Measurements from ENCODE around the gene IGLON5.
A peak's percentile ranks its signal among the peaks of the same experiment; 100 is the strongest.

Gene IGLON5

DNA sequence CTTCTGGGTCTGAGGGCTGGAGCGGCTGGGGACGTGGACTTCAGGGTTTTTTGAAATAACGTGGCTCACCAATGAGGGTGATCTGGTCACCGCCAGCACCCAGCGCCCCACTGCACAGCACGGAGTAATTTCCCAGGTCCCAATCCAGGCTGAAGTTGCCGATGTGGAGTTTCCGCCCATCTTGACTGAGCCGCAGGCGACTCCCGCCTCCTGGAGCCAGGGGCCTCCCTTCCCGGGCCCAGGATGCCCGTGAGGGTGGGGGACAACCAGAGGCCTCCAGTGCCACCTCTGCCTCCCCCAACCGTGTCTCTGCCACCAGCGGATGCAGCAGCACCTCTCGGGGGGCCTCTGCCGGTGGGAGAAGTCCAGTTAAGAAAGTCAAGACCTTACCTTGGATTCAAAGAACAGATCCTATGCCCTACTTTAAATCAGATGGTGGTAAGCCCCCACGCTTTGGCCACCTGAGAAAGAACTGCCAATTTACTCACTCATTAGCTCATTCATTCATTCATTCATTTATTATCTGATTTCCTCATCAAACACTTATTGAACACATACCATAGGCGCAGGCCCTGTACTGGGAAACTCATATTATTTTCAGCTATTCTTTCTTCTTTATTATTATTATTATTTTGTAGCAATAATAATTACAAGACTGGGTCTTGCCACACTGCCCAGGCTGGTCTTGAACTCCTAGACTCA is 26.6 kb downstream of the IGLON5 start:
- DNase-seq (ENCODE audit: low read depth in 2 of 3, low spot score in 2 of 3): no peak

DNA sequence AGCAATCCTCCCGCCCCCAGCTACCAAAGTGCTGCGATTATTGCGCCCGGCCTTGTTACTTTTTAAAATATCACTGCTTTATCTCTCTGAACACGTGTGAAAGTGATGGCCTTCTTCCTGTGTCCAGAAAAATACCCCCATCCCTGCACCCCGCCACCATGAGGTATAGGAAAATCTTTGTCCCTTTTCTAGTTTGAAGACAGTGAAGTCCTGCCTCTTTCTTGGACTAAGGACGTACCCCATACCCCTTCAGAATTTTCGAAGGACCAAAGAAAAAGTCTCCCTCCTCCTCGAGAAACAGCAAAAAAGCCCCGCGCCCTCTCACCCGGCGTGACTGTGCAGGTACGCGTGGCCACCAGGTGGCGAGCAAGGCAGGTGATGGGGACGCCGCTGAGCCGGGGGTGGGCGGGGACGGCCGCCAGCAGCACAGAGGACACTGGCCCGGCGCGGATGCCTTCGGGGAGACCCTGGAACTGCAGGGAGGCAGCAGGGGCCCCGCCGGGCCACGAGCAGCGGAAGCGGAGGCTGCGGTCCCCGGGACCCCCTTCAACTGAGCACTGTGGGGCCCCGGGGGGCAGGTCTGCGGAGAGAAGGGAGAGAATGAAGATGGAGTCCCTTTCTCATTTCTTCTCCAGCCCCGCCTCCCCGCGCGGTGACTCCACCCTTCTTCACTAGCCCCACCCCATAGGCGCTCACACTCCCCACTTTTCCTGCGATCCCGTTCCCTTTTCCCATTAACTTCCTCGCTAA is 27.3 kb downstream of the IGLON5 start:
- peak; percentile 76 to 82 (median 82) for DNase-seq (ENCODE audit: low read depth in 2 of 3, low spot score in 2 of 3)

DNA sequence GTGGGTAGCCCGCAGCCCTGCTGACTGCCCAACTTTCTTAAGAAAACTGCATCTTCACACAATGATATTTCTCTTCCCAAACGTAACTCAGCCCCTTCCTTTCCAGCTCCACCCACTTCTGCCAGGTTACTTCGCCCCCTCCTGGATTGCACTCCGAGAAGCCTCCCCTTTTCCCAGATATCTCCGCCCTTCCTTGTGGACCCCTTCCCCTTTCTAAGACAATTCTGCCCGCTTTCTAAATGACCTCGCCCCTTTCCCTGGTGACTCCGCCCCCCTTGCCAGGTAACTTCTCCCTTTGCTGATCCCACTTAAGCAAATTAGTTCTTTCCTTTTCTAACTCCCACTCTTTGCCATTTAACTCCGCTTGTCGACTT is 27.9 kb downstream of the IGLON5 start:
- no peak for DNase-seq (ENCODE audit: low read depth in 2 of 3, low spot score in 2 of 3)

DNA sequence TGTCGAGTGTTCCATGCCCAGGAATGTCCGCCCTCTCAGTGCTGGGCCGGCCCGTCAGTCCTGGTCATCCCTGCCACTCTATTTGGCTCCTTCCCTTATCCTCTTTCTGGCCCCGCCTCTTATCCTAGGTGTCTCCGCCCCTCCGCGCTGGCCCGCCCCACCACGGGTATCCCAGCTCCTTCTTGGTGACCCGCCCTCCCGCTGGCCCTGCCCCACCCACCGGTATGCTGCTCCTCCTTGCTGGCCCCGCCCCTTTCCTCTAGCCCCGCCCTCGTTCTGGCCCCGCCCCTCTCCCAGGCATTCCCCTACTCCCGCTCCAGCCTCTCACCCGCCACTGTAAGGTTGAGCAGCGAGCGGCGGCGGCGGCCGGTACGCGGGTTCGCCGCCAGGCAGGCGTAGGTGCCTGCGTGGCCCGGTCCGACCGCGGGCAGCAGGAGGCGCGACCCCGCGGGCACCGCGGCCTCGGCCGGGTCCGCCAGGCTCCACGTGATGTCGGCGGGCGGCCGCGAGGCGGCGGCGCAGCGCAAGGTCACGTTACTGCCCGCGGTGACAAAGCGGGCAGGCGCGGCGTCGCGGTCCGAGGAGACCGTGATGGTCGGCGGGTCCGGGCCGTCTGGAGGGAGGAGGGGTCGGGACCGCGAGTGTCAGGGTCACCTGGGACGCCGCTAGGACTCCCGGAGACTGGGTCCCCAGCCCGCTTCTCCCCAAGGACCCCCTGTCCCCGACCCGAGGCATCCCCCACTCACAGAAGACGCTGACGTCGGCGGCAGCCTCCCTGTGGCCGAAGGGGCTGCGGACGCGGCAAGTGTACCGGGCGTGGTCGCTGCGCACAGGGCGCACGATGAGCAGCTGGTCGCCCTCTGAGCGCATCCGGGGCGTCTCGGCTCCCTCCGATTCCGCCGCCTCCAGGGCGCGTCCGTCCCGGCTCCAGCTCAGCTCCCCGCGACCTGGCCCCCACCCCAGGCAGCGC is 28.5 kb downstream of the IGLON5 start:
- peak; percentile 86 to 97 (median 96) for DNase-seq (ENCODE audit: low read depth in 2 of 3, low spot score in 2 of 3)

DNA sequence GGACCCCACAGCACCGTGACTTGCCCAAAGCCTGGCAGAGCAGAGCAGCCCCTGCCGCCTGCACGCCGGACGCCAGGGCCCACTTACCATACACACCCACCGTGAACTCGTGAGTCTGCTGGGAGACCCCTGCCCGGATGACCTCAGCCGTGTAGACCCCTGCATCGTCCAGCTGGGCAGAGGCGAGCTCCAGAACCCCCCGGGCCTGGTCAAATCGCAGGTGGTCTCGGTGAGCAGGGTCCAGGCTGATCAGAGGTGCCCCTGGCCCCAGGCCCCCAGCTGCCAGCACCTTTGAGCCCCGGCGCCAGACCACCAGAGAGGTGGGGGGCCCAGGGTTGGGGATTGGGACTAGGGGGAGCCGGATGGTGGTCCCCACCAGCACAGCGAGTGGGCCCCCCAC is 29.6 kb downstream of the IGLON5 start:
- DNase-seq (ENCODE audit: low read depth in 2 of 3, low spot score in 2 of 3): no peak

DNA sequence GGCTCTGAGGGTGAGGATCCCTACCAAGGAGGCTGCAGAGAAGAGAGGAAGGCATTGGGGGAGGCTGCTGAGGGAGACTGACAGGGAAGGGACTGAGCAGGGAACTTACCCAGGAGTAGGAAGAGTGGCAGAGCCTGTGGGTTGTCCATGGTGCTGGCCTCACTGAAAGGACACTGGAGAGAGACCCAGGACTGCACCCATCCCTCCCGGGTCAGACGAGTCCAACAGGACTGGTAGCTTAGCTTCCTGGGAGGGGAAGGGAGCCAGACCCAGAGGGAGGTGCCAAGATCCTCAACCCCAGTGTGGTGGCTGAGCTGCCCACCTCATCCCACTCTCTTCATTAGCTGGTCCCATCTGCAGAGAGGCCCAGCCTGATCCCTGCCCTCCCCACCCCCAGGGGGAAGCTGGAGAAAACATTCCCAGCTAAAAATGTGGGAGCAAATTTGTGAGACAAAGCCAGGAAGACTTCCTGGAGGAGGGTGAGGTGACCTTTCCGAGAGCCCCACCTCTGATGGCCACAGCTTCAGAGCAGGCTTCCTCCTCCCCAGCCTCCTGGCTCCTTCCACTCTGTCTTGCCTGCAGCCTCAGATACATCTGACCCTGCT is 30.6 kb downstream of the IGLON5 start, which contains the start of gene VSIG10L:
TSS of gene VSIG10L (minus strand) at position 164 of the 605 bp plus-strand sequence. CDS start at position 149, 15 bp downstream.
- DNase-seq (ENCODE audit: low read depth in 2 of 3, low spot score in 2 of 3): no peak

DNA sequence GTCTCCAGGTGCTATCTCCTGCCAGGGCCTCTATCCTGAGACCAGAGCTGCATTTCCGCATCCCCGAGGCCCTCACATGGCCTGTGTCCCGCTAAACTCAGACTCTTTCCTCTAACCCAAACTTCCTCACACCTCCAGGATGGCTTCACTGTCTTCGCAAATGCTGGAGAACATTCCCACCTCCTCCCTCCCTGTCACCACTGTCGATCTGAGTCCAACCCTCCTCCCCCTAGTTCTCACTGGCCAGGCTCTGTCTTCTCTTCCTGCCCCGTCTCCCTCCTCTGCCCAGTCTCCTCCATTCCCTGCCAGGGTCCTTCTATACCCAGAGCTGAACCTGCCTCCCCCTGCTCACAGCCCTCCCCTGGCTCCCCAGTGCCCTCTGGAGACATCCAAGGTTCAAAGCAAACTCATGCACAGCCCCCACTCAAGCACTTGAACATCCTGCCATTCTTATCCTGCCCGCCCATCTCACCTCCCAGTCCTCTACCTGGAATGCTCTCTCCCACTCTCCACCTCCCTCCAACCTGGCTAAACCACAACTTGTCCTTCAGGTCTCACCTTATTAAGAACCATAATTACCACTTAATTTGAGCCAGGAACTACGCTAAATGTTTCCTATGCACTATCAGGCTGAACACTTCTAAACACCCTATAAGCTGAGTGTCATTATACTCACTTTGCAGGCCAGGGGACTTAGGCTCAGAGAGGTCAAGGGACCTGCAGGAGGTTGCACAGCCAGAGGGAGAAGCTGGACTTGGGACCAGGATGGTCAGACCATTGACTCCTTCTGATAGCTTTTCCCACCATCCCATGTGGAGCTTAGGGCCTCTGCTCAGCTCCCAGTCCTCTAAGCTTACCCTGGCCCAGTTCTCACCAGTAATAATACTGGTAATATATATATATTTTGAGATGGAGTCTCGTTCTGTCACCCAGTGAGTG is 31.5 kb downstream of the IGLON5 start:
- no peak for DNase-seq (ENCODE audit: low read depth in 2 of 3, low spot score in 2 of 3)

DNA sequence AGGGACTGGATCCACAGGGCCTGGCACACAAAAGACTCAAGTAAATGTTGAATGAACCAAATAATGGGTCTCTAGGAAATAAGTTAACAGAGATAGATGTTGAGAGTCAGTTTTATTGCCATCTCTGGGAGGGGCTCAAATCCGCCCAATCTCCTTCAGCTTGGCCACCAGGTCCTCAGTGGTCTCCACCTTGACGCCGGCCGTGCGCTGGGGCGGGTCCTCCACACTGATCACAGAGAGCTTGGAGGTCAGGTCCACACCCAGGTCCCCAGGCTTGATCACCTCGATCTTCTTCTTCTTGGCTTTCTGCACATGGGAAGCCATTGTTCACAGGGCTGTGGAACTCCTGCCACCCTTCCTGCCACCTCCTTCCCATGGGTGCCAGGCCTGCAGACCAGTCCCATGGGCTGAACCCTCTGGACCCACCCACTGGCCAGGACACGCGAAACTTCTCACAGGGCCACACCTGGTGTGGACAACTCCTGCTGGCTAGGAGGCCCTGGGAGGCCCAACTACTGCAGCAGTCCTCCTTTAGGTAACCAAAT is 33.7 kb downstream of the IGLON5 start:
- no peak for DNase-seq (ENCODE audit: low read depth in 2 of 3, low spot score in 2 of 3)

DNA sequence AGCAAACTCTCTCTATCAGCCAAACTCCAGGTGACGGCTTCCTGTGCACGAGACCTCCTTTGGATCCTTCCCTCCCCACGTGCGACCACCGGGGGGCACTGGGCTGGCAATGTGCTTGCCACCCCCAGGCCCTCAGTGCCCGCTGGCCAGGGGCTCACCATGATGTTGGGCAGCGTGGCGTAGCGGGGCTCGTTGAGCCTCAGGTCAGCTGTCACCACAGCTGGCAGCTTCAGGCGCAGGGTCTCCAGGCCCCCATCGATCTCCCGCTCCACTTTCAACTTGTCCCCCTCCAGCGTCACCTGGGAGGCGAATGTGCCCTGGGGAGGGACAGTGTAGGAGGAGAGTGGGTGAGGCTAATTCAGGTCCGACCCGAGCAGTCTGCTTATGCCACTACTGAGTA is 35.3 kb downstream of the IGLON5 start:
- DNase-seq (ENCODE audit: low read depth in 2 of 3, low spot score in 2 of 3): no peak

DNA sequence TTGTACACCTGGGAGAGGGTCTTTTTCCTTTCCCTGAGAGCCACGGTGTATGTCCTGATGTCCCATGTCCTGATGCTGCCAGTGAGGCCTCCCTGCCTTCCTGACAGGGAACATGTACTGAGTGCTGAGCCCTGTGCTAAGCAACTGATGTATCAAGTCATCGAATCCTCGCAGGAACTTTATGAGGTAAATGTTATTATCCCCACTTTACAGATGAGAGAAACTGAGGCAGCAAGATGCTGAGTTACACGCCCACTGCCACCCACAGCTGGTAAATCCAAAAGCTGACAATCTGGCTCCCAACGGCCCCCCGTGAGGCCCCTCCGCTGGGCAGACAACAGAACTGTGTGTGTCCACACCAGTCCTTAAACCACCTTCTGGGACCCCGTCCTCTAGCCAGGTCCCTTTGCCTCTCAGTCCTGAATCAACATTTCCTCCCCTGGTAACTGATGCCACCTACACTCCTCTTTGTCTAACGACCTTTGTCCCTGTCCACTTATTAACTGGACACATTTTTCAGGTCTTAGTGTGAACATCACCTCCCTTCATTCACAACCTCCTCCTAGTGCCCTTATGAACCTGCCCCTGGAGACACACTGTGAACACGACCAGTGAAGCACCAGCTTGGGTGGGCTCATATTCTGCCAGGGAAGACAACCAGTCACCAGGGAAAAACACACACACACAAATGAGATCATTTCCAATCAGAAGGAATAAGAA is 35.9 kb downstream of the IGLON5 start:
- DNase-seq (ENCODE audit: low read depth in 2 of 3, low spot score in 2 of 3): no peak

DNA sequence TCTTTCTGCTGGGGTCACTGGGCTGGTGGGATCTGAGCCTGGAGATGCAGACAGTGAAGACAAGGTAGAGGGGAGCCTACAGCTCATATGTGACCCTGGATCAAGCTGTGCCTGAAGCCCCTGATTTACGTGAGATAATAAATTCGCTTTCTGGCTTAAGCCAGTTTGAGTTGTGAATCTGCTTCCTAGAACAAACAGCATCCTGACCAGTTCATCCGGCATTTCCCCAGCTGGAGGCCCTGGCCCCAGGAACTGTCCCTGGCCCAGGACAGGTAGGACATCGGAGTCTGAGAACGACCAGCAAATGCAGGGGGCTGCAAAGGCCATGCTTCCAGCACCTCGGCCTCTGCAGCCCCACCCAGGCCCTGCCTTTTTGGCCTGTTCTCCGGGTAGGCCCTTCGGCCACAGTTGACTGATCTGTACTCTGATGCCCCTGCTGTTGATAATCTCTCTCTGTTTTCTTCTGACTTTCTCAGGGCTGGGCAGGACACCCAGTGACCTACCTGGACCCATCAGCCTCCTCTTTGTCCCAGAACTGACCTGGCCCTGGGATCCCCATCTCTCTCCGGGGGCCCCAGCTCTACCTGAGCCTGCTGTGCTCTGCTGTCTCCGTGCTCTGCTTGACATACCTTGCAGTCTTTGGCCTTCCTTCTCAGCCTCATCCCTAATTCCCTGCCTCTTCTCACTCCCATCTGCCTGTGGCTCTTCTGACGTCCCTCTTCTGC is 40.0 kb downstream of the IGLON5 start:
- no peak for DNase-seq (ENCODE audit: low read depth in 2 of 3, low spot score in 2 of 3)

DNA sequence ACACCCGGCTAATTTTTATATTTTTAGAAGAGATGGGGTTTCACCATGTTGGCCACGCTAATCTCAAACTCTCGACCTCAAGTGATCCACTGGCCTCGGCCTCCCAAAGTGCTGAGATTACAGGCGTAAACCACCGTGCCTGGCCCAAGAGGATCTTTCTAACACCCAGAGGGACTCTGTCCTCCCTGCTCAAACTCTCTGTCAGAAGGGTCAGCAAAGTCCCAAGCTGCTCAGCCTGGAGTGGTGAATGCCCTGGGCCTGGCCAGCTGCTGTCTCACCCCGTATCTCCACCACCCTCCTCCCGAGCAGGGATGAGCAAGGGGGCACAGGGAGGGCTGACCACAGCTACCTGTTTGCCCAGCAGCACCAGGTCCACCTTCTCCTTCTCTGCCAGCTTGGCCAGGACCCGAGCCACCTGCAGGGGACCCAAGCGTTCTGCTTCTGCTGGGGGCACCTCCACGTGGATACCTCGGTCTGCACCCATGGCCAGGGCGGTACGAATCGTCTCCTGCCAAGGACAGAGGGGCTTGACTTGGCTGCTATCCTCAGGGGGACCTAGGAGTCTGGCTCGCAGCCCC is 41.4 kb downstream of the IGLON5 start:
- no peak for DNase-seq (ENCODE audit: low read depth in 2 of 3, low spot score in 2 of 3)

DNA sequence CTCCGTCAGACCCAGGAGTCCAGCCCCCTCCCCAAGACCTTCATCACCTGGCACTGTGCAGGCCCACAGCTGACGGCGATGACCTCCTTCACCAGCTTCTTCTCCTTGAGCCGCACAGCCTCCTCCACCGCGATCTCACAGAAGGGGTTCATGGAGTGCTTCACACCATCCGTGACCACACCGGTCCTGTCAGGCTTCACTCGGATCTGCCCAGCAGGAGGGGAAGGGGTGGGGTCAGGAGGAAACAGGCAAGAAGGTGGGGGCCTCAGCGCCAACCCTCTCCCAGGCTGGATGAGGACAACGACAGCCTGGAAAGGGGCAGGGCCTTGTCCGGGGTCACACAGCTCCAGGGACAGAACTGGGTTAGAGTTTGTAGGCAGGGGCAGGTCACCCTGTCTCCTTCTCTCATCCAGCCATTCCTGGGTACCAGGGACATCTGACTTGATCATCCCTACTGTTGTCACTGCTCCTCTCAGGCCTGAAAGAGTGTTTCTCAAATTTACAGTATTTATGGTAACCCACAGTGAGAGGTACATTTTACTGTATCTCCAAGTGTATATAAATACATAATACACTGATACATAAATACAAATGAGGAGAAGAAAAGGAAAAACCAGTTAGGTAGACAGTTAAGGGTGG is 42.8 kb downstream of the IGLON5 start:
- DNase-seq (ENCODE audit: low read depth in 2 of 3, low spot score in 2 of 3): no peak

DNA sequence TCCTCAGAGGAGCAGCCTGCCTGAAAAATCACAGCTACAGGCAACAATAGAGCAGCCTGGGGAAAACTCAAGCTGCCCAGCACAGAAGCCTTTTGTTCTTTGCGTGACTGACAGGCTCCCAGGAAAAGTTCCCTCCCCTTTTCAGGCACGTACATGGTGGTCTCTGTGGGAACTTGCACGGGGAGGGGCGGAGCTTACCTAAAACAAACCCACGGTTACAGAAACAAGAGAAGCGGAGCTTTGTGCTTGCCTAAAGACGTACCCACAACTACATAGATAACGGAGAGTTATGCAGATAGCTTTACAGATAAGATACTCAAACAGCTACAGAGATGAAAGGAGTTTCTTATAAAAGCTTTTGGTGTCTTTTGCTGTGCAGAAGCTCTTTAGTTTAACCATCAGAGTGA is 43.3 kb downstream of the IGLON5 start:
- no peak for DNase-seq (ENCODE audit: low read depth in 2 of 3, low spot score in 2 of 3)

DNA sequence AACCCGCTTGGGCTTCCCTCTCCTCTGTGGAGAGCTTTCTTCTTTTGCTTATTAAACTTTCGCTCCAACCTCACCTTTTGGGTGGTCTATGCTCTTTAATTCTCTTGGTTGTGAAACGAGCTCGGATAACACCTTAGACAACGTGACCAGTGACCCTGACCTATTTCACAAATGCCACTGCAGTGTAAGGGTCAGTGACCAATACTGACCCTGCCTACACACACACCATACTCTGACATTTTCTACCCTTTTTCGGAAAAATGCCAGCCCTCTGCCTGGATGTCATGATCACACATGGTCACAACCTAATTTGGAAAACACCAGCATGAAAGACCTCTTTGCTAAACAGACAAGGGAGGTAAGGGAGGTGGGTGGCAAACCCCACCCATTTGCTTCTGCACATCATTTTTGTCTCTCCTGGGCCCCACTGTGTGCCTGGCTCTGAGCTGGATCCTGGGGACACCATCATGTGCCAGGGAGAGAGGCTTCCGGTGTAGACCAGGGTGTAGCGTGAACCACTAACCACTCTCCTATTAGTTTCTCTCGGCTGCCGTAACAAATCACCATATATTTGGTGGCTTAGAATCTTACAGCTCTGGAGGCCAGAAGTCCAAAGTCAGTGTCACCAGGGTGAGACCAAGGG is 44.8 kb downstream of the IGLON5 start:
- no peak for DNase-seq (ENCODE audit: low read depth in 2 of 3, low spot score in 2 of 3)

DNA sequence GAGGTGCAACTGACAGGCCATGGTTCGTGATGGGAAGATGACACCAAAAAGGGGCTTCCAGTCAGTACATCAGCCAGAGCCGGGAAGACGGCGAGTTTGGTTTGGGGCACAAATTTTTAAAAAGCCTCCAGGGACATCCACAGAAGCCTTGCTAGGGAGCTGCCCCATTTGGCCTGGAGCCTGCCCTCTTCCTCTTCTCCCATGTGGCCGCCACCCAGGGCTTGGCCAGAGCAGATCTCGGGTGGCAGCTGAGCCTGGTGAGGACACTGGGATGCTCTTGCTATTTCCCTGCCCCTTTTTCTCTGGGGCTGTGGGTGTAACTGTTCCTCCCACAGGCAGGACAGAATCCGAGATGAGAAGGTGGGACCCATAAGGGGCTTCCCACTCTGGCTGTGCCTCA is 46.5 kb downstream of the IGLON5 start:
- DNase-seq (ENCODE audit: low read depth in 2 of 3, low spot score in 2 of 3): no peak

DNA sequence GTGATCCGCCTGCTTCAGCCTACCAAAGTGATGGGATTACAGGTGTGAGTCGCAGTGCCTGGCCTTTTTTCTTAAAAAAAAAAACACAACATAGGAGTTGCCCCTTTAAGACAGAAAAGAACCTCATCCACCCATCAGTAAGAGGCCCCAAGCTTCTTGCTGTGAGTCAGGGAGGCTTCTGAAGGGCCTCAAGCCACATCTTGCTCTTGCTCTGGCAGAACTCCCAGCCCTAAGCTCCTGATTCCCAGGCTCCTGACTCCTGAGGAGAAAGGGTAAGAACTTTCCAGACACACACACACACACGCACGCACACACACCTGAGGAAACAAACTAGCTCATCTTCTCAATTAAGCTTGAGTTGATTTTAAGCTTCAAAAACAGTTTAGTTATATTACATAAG is 47.9 kb downstream of the IGLON5 start:
- no peak for DNase-seq (ENCODE audit: low read depth in 2 of 3, low spot score in 2 of 3)
